Lower leg skin (tissue), 4 donors: ENCODE results near the gene ATXN8OS. TPM values are rescaled to one million over a fixed set of nuclear protein-coding genes. Genes with fewer than 3 reads are reported as not detected.

Experiments
- DNase-seq, 2 donors: peaks; one replicate each; pipeline ENCODE4 v3.0.0-alpha.2; 2019; ENCODE audit warnings: low spot score in 2 of 2
- H3K4me3 ChIP-seq: fragments of 200-600 bp; sonication (generic); 2 replicates; pipeline ENCODE4 v1.5.1; 2017; ENCODE audit warnings: mild to moderate bottlenecking, low read depth; ENCODE audit not compliant: poor library complexity, severe bottlenecking
- CTCF ChIP-seq, 3 donors: fragments of 450-650 bp; IDR thresholded peaks; one replicate each; pipeline ENCODE4 v1.5.1; 2016; ENCODE audit warnings: antibody characterized with exemption in 3 of 3, mild to moderate bottlenecking in 3 of 3, moderate library complexity in 2 of 3
- POLR2A ChIP-seq, 2 donors: fragments of 450-650 bp; IDR thresholded peaks; one replicate each; pipeline ENCODE4 v1.6.1; 2016 to 2017; ENCODE audit warnings: antibody characterized with exemption in 2 of 2, mild to moderate bottlenecking in 1 of 2, moderate library complexity in 1 of 2
- WGBS, 2 donors: methylation state at CpG; one replicate each; pipeline ENCODE4 v1.1.5; 2018; 5-methylcytosine and 5-hydroxymethylcytosine counted together
- intact Hi-C: fragments of 100-400 bp; cut with DNase I; formaldehyde crosslinking; loops from one replicate; pipeline ENCODE4 v1.15.0; 2023; ENCODE audit warnings: low total_unique reads
- total RNA-seq, 4 donors: library from RNA; depleted of rRNA; stranded (reverse); fragments of >200 nt; gene quantifications; one replicate each; pipeline ENCODE4 v1.1.0, GENCODE V29; 2016

The ATXN8OS gene
- total RNA-seq, 4 donors from 2014 or later, result not detected

- WGBS, 2 donors, result 33 to 40% methylated on average over 1 of the region's 1 CpG
- DNase-seq, result no peak
- intact Hi-C loops, result no loop called here
- no peak overlapping the region for H3K4me3 ChIP-seq
- TF ChIP-seq POLR2A (IDR thresholded peaks at IDR 0.05) (no peak), CTCF (IDR thresholded peaks at IDR 0.05) (no peak)
Measured at GRCh38 chr13:70098669-70099068, 9.0 kb upstream of the ATXN8OS start.

- DNase-seq, result no peak
- H3K4me3 ChIP-seq, result no peak overlapping the region
- TF ChIP-seq POLR2A (IDR thresholded peaks at IDR 0.05), result no peak
- TF ChIP-seq CTCF (IDR thresholded peaks at IDR 0.05), result no peak
- intact Hi-C loops, result no loop called here
Measured at GRCh38 chr13:70104481-70104880, 3.1 kb upstream of the ATXN8OS start.

DNA sequence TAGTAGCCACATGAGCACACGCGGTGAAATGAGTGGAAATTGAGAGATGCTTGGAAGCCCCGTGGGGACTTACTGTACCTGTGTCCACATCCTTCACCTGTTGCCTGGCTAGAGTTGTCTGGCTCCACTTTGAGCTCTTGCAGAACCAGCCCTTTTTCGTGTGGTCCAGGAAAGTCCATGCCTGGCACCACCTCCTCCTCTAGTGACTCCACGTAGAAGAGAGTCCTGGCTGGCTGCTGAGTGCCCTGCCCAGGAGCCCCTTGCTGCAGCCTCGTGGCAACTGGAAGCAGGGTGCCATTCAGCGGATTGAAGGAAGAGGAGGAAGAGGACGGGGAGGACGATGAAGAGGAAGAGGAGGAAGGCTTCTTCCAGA is 515 bp upstream of the ATXN8OS start:
- DNase-seq, result no peak
- intact Hi-C loops, result no loop called here

GRCh38 chr13:70108356-70109105 is 905 bp downstream of the ATXN8OS start, which contains the start of gene KLHL1:
Gene KLHL1, minus strand, starts transcription at chr13:70108452. Its CDS starts 753 bp downstream, at chr13:70107699.
- no peak within 1 kb of the TSS for H3K4me3 ChIP-seq
- intact Hi-C loops, result no loop called here
- no peak for DNase-seq
- WGBS, 2 donors, result 56 to 58% methylated on average over 18 of the region's 18 CpGs
- no peak for TF ChIP-seq POLR2A (IDR thresholded peaks at IDR 0.05)
- TF ChIP-seq CTCF (IDR thresholded peaks at IDR 0.05), result no peak

More for the DNA sequence above, 515 bp upstream of the ATXN8OS start:
- TF ChIP-seq CTCF (IDR thresholded peaks at IDR 0.05) (no peak), POLR2A (IDR thresholded peaks at IDR 0.05) (no peak)
- no peak overlapping the region for H3K4me3 ChIP-seq
- 30 to 46% methylated on average over 9 of the region's 9 CpGs for WGBS, 2 donors

GRCh38 chr13:70117338-70117905 is 9.8 kb downstream of the ATXN8OS start:
- no peak for TF ChIP-seq CTCF (IDR thresholded peaks at IDR 0.05)
- TF ChIP-seq POLR2A (IDR thresholded peaks at IDR 0.05), result no peak
- 51 to 57% methylated on average over 2 of the region's 2 CpGs for WGBS, 2 donors
- intact Hi-C loops, result no loop called here
- DNase-seq, result no peak
- no peak overlapping the region for H3K4me3 ChIP-seq
